ENCODE measurements around the gene FNDC10. TPM values are rescaled to one million over a fixed set of nuclear protein-coding genes. Genes with fewer than 3 reads are reported as not detected.
A peak's percentile ranks its signal among the peaks of the same experiment; 100 is the strongest.

FNDC10 gene
- total and polyA plus RNA-seq, 9 of the 15 experiments (the other 6 are each of a cell fraction or from before 2014, with no cell fraction given), result 0.08 to 6.3 (median 1.6) TPM

DNA sequence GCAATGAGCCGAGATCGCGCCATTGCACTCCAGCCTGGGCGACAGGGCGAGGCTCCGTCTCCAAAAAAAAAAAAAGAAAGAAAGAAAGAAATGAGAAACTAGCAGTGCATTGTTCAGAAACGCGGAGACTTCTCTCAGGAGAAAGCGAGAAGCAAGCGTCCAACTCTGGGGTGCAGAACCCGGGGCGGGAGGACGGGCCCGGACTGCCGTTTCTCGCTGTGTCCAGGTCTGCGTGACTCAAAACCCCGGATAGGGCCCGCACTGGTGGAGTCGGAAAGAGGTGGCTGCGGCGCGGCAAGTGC is 15.0 kb upstream of the FNDC10 start (continued):
- TF ChIP-seq, protein P1, sequence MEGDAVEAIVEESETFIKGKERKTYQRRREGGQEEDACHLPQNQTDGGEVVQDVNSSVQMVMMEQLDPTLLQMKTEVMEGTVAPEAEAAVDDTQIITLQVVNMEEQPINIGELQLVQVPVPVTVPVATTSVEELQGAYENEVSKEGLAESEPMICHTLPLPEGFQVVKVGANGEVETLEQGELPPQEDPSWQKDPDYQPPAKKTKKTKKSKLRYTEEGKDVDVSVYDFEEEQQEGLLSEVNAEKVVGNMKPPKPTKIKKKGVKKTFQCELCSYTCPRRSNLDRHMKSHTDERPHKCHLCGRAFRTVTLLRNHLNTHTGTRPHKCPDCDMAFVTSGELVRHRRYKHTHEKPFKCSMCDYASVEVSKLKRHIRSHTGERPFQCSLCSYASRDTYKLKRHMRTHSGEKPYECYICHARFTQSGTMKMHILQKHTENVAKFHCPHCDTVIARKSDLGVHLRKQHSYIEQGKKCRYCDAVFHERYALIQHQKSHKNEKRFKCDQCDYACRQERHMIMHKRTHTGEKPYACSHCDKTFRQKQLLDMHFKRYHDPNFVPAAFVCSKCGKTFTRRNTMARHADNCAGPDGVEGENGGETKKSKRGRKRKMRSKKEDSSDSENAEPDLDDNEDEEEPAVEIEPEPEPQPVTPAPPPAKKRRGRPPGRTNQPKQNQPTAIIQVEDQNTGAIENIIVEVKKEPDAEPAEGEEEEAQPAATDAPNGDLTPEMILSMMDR (IDR thresholded peaks at IDR 0.05 in 2 of 3, conservative IDR thresholded peaks at IDR 0.05 in 1 of 3; ENCODE audit: insufficient read depth in 2 of 3, low read depth in 1 of 3, low read length in 3 of 3), result no peak
- TF ChIP-seq, protein P2, sequence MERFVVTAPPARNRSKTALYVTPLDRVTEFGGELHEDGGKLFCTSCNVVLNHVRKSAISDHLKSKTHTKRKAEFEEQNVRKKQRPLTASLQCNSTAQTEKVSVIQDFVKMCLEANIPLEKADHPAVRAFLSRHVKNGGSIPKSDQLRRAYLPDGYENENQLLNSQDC (CRISPR knock-in tag; IDR thresholded peaks at IDR 0.05), result no peak
- TF ChIP-seq KLF16 (IDR thresholded peaks at IDR 0.05) (no peak), BDP1 (IDR thresholded peaks at IDR 0.05; ENCODE audit: insufficient read depth, insufficient read length) (no peak), FOXA3 (CRISPR knock-in tag; conservative IDR thresholded peaks at IDR 0.05 in 1 of 2, IDR thresholded peaks at IDR 0.05 in 1 of 2) (no peak), NCOA1 (IDR thresholded peaks at IDR 0.05; ENCODE audit: low read depth) (peak; percentile 19; the same call in 1 of the 2 replicates), MEF2A (IDR thresholded peaks at IDR 0.05; ENCODE audit: control insufficient read depth, low read depth, low read length) (no peak), SMARCB1 (IDR thresholded peaks at IDR 0.05; ENCODE audit: insufficient read length, low read depth) (no peak), KLF6 (CRISPR knock-in tag; IDR thresholded peaks at IDR 0.05; ENCODE audit: borderline replicate concordance) (no peak), RAD51 (IDR thresholded peaks at IDR 0.05; ENCODE audit: borderline replicate concordance, low read depth) (no peak), NR2C1 (IDR thresholded peaks at IDR 0.05) (no peak), NR2C1 (tag; IDR thresholded peaks at IDR 0.05) (no peak), MYC (IDR thresholded peaks at IDR 0.05; ENCODE audit: low read depth, low read length) (no peak), MYC (CRISPR knock-in tag; IDR thresholded peaks at IDR 0.05; ENCODE audit: borderline replicate concordance, low read depth) (0 out of 2 replicates have a peak, but pooled peaks have one; percentile 32)
- TF ChIP-seq, protein P3, sequence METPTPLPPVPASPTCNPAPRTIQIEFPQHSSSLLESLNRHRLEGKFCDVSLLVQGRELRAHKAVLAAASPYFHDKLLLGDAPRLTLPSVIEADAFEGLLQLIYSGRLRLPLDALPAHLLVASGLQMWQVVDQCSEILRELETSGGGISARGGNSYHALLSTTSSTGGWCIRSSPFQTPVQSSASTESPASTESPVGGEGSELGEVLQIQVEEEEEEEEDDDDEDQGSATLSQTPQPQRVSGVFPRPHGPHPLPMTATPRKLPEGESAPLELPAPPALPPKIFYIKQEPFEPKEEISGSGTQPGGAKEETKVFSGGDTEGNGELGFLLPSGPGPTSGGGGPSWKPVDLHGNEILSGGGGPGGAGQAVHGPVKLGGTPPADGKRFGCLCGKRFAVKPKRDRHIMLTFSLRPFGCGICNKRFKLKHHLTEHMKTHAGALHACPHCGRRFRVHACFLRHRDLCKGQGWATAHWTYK (CRISPR knock-in tag; IDR thresholded peaks at IDR 0.05), result no peak
- TF ChIP-seq, protein P4, sequence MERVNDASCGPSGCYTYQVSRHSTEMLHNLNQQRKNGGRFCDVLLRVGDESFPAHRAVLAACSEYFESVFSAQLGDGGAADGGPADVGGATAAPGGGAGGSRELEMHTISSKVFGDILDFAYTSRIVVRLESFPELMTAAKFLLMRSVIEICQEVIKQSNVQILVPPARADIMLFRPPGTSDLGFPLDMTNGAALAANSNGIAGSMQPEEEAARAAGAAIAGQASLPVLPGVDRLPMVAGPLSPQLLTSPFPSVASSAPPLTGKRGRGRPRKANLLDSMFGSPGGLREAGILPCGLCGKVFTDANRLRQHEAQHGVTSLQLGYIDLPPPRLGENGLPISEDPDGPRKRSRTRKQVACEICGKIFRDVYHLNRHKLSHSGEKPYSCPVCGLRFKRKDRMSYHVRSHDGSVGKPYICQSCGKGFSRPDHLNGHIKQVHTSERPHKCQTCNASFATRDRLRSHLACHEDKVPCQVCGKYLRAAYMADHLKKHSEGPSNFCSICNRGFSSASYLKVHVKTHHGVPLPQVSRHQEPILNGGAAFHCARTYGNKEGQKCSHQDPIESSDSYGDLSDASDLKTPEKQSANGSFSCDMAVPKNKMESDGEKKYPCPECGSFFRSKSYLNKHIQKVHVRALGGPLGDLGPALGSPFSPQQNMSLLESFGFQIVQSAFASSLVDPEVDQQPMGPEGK (CRISPR knock-in tag; IDR thresholded peaks at IDR 0.05; ENCODE audit: borderline replicate concordance), result no peak
- TF ChIP-seq, protein P5, sequence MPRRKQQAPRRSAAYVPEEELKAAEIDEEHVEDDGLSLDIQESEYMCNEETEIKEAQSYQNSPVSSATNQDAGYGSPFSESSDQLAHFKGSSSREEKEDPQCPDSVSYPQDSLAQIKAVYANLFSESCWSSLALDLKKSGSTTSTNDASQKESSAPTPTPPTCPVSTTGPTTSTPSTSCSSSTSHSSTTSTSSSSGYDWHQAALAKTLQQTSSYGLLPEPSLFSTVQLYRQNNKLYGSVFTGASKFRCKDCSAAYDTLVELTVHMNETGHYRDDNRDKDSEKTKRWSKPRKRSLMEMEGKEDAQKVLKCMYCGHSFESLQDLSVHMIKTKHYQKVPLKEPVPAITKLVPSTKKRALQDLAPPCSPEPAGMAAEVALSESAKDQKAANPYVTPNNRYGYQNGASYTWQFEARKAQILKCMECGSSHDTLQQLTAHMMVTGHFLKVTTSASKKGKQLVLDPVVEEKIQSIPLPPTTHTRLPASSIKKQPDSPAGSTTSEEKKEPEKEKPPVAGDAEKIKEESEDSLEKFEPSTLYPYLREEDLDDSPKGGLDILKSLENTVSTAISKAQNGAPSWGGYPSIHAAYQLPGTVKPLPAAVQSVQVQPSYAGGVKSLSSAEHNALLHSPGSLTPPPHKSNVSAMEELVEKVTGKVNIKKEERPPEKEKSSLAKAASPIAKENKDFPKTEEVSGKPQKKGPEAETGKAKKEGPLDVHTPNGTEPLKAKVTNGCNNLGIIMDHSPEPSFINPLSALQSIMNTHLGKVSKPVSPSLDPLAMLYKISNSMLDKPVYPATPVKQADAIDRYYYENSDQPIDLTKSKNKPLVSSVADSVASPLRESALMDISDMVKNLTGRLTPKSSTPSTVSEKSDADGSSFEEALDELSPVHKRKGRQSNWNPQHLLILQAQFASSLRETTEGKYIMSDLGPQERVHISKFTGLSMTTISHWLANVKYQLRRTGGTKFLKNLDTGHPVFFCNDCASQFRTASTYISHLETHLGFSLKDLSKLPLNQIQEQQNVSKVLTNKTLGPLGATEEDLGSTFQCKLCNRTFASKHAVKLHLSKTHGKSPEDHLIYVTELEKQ (CRISPR knock-in tag; IDR thresholded peaks at IDR 0.05), result no peak
- TF ChIP-seq, protein P6, sequence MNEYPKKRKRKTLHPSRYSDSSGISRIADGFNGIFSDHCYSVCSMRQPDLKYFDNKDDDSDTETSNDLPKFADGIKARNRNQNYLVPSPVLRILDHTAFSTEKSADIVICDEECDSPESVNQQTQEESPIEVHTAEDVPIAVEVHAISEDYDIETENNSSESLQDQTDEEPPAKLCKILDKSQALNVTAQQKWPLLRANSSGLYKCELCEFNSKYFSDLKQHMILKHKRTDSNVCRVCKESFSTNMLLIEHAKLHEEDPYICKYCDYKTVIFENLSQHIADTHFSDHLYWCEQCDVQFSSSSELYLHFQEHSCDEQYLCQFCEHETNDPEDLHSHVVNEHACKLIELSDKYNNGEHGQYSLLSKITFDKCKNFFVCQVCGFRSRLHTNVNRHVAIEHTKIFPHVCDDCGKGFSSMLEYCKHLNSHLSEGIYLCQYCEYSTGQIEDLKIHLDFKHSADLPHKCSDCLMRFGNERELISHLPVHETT (CRISPR knock-in tag; conservative IDR thresholded peaks at IDR 0.05 in 1 of 2, IDR thresholded peaks at IDR 0.05 in 1 of 2), result no peak; a peak in 1 of 4 replicates

Data from K562 (cell line).